Prostate gland (tissue), 2 donors: Measurements from ENCODE around the gene SCYL3. TPM values are rescaled to one million over a fixed set of nuclear protein-coding genes. Genes with fewer than 3 reads are reported as not detected.

Experiments
- DNase-seq: peaks from one replicate; pipeline ENCODE4 v3.0.0-alpha.2; 2019; ENCODE audit warnings: low spot score
- H3K27ac ChIP-seq, 2 donors: fragments of 200-600 bp; sonication (generic); 2 replicates each; pipeline ENCODE4 v1.5.1; 2017 to 2019
- H3K27me3 ChIP-seq: fragments of 200-600 bp; sonication (generic); replicated peaks from 2 replicates; pipeline ENCODE4 v1.5.1; 2019; ENCODE audit not compliant: insufficient read depth
- H3K36me3 ChIP-seq, 2 donors: fragments of 200-600 bp; sonication (generic); 1 replicate in 1 of 2; 2 replicates in 1 of 2; pipeline versions ENCODE4 v1.5.1 to v1.8.1; 2017 to 2019
- H3K4me1 ChIP-seq: fragments of 200-600 bp; sonication (generic); replicated peaks from 2 replicates; pipeline ENCODE4 v1.5.1; 2019
- H3K4me3 ChIP-seq, 2 donors: fragments of 200-600 bp; sonication (generic); 2 replicates each; pipeline ENCODE4 v1.5.1; 2017 to 2019
- H3K9me3 ChIP-seq: fragments of 200-600 bp; sonication (generic); 2 replicates; pipeline ENCODE4 v1.5.1; 2017
- CTCF ChIP-seq, 4 experiments: fragments of 200-600 bp in 2 of 4; fragments of 450-650 bp in 2 of 4; sonication (generic) in 2 of 4; IDR thresholded peaks; 1 replicate in 3 of 4; 2 replicates in 1 of 4; pipeline ENCODE4 v1.5.1; 2016 to 2019; ENCODE audit warnings: antibody characterized with exemption in 4 of 4, mild to moderate bottlenecking in 2 of 4, moderate library complexity in 2 of 4
- POLR2A ChIP-seq: fragments of 450-650 bp; IDR thresholded peaks from one replicate; pipeline ENCODE4 v1.6.1; 2016; ENCODE audit warnings: antibody characterized with exemption, mild to moderate bottlenecking
- POLR2AphosphoS5 ChIP-seq: sonication (generic); formaldehyde crosslinking; IDR thresholded peaks from one replicate; pipeline ENCODE4 v1.6.1; 2017; ENCODE audit warnings: antibody characterized with exemption
- WGBS: methylation state at CpG from one replicate; pipeline ENCODE4 v1.1.5; 2018; 5-methylcytosine and 5-hydroxymethylcytosine counted together
- intact Hi-C: fragments of 100-400 bp; cut with DNase I; formaldehyde crosslinking; loops from one replicate; pipeline ENCODE4 v1.14.2; 2022
- total RNA-seq, 2 donors: library from RNA; depleted of rRNA; stranded (reverse); fragments of >200 nt; gene quantifications; one replicate each; pipeline ENCODE4 v1.1.0, GENCODE V29; 2016

SCYL3 gene
- total RNA-seq, 2 donors from 2014 or later = 15.8 to 18.6 TPM

GRCh38 chr1:169915150-169915549, 21.5 kb upstream of the SCYL3 start:
- intact Hi-C loops = no loop called here
- 65% methylated on average over 15 of the region's 15 CpGs for WGBS
- H3K36me3 ChIP-seq = no peaks in the 10 kb centered on the region
- DNase-seq = no peak
- no peak overlapping the region for H3K27ac ChIP-seq
- no peak overlapping the region for H3K4me3 ChIP-seq
- no peaks in the 10 kb centered on the region for H3K4me1 ChIP-seq
- no peaks in the 10 kb centered on the region for H3K9me3 ChIP-seq
- TF ChIP-seq POLR2AphosphoS5 (no peak), CTCF (IDR thresholded peaks at IDR 0.05) (no peak), POLR2A (no peak)
- no peaks in the 10 kb centered on the region for H3K27me3 ChIP-seq

- Histone ChIP-seq H3K4me1 (no peaks in the 10 kb centered on the region), H3K4me3 (no peak overlapping the region), H3K9me3 (no peaks in the 10 kb centered on the region), H3K36me3 (no peaks in the 10 kb centered on the region), H3K27me3 (no peaks in the 10 kb centered on the region), H3K27ac (no peak overlapping the region)
- WGBS = 61% methylated on average over 3 of the region's 3 CpGs
- intact Hi-C loops = no loop called here
- DNase-seq = no peak
- TF ChIP-seq POLR2AphosphoS5 (no peak), POLR2A (no peak), CTCF (IDR thresholded peaks at IDR 0.05) (no peak)
These were observed 20.8 kb upstream of the SCYL3 start for GRCh38 chr1:169914531-169914930.

- Histone ChIP-seq H3K27ac (no peak overlapping the region), H3K4me3 (no peak overlapping the region), H3K27me3 (no peaks in the 10 kb centered on the region), H3K9me3 (no peaks in the 10 kb centered on the region), H3K4me1 (no peaks in the 10 kb centered on the region), H3K36me3 (no peaks in the 10 kb centered on the region)
- TF ChIP-seq POLR2AphosphoS5 (no peak), CTCF (IDR thresholded peaks at IDR 0.05) (no peak), POLR2A (no peak)
- intact Hi-C loops = no loop called here
- 94% methylated on average over 16 of the region's 16 CpGs for WGBS
- no peak for DNase-seq
These were observed 15.8 kb upstream of the SCYL3 start for GRCh38 chr1:169909499-169909898.

GRCh38 chr1:169906938-169907337, 13.2 kb upstream of the SCYL3 start:
- Histone ChIP-seq H3K4me1 (no peaks in the 10 kb centered on the region), H3K9me3 (no peaks in the 10 kb centered on the region), H3K27ac (no peak overlapping the region), H3K4me3 (no peak overlapping the region), H3K27me3 (no peaks in the 10 kb centered on the region), H3K36me3 (no peaks in the 10 kb centered on the region)
- intact Hi-C loops = no loop called here
- TF ChIP-seq POLR2A (no peak), POLR2AphosphoS5 (no peak), CTCF (IDR thresholded peaks at IDR 0.05) (no peak)
- no peak for DNase-seq

- DNase-seq = no peak
- H3K4me1 ChIP-seq = no peaks in the 10 kb centered on the region
- TF ChIP-seq CTCF (IDR thresholded peaks at IDR 0.05) (no peak), POLR2A (no peak), POLR2AphosphoS5 (no peak)
- no peak overlapping the region for H3K4me3 ChIP-seq
- no peaks in the 10 kb centered on the region for H3K36me3 ChIP-seq
- intact Hi-C loops = no loop called here
- no peaks in the 10 kb centered on the region for H3K27me3 ChIP-seq
- no peaks in the 10 kb centered on the region for H3K9me3 ChIP-seq
- 90% methylated on average over 1 of the region's 1 CpG for WGBS
- no peak overlapping the region for H3K27ac ChIP-seq
These were observed 11.1 kb upstream of the SCYL3 start for GRCh38 chr1:169904834-169905233.
